CD4-positive, alpha-beta T cell (primary cell): ENCODE measurements around the gene MYRFL. TPM values are rescaled to one million over a fixed set of nuclear protein-coding genes. Genes with fewer than 3 reads are reported as not detected.
"Not testable (repeated sequence)": the region's sequence is repeated elsewhere in the genome, so short reads cannot be mapped to it uniquely, and the experiment has no call there.

Experiments used
- ATAC-seq: fragments of 200-7000 bp; cut with Tn5 transposase; one replicate; pipeline ENCODE4 v1.10.0; 2022; ENCODE audit warnings: mild to moderate bottlenecking; ENCODE audit not compliant: poor library complexity
- CTCF ChIA-PET: fragments of 350-600 bp; sonication (Branson Sonifier 250); formaldehyde crosslinking; loops from one replicate; lab custom pipeline; 2021; ENCODE audit warnings: antibody characterized with exemption, inconsistent platforms; lab: Charles Lee
- POLR2A ChIA-PET: fragments of 350-600 bp; sonication (Branson Sonifier 250); formaldehyde crosslinking; loops from one replicate; lab custom pipeline; 2021; ENCODE audit warnings: antibody characterized with exemption, inconsistent platforms; lab: Charles Lee
- DNase-seq, 14 experiments: peaks; one replicate each; pipeline ENCODE4 v3.0.0-alpha.2; 2013 to 2020; ENCODE audit warnings: mixed read lengths in 2 of 14
- H3K27ac ChIP-seq, 2 donors: one replicate each; pipeline versions ENCODE4 v1.5.1 to v1.7.0; 2013; ENCODE audit warnings: low read length in 2 of 2, low read depth in 1 of 2, mild to moderate bottlenecking in 1 of 2
- H3K27me3 ChIP-seq, 2 experiments: 1 replicate in 1 of 2; 2 replicates in 1 of 2; pipeline versions ENCODE4 v1.6.1 to v1.7.0; 2013; ENCODE audit warnings: low read length in 2 of 2, control low read depth in 1 of 2, mild to moderate bottlenecking in 1 of 2, moderate library complexity in 1 of 2; ENCODE audit not compliant: insufficient read depth in 2 of 2, control insufficient read depth in 1 of 2
- H3K36me3 ChIP-seq: one replicate; pipeline ENCODE4 v1.6.1; 2013; ENCODE audit warnings: low read length, control low read depth; ENCODE audit not compliant: insufficient read depth
- H3K4me1 ChIP-seq: one replicate; pipeline ENCODE4 v1.6.1; 2013; ENCODE audit warnings: low read length, control low read depth; ENCODE audit not compliant: insufficient read depth
- H3K4me3 ChIP-seq: one replicate; pipeline ENCODE4 v1.5.1; 2013; ENCODE audit warnings: mild to moderate bottlenecking, low read length, moderate library complexity
- H3K9me3 ChIP-seq, 2 experiments: 1 replicate in 1 of 2; 2 replicates in 1 of 2; pipeline versions ENCODE4 v1.6.1 to v1.7.0; 2013; ENCODE audit warnings: low read length in 2 of 2, mild to moderate bottlenecking in 2 of 2, control low read depth in 1 of 2, moderate library complexity in 1 of 2; ENCODE audit not compliant: control insufficient read depth in 1 of 2, insufficient read depth in 1 of 2
- H3K27ac Mint-ChIP-seq: one replicate; pipeline ENCODE4 v1.8.0; 2020; ENCODE audit warnings: mixed read lengths
- H3K27me3 Mint-ChIP-seq: one replicate; pipeline ENCODE4 v1.8.0; 2021; ENCODE audit warnings: mixed read lengths
- H3K36me3 Mint-ChIP-seq: one replicate; pipeline ENCODE4 v1.8.0; 2021; ENCODE audit warnings: low read depth, mixed read lengths
- H3K4me1 Mint-ChIP-seq: one replicate; pipeline ENCODE4 v1.8.0; 2021; ENCODE audit warnings: low read depth, mixed read lengths
- H3K4me3 Mint-ChIP-seq: one replicate; pipeline ENCODE4 v1.8.0; 2020; ENCODE audit warnings: mild to moderate bottlenecking, mixed read lengths
- H3K9me3 Mint-ChIP-seq: one replicate; pipeline ENCODE4 v1.8.0; 2020; ENCODE audit warnings: mixed read lengths
- intact Hi-C, 2 experiments: fragments of 100-400 bp; cut with DNase I in 1 of 2; cut with micrococcal nuclease in 1 of 2; formaldehyde crosslinking; loops; one replicate each; pipeline versions ENCODE4 v1.15.1 to v1.9.0; 2023 to 2025; cut with DNase I, micrococcal nuclease
- total RNA-seq, 174 experiments: library from RNA in 2 of 174; stranded (reverse) in 2 of 174; gene quantifications; one replicate each; pipeline ENCODE4 v1.2.3 and lab custom pipeline; 2021 to 2026
- TF ChIP-seq, protein P1 (sequence below): fragments of 200-600 bp; IDR thresholded peaks from one replicate; pipeline ENCODE4 v1.8.0; 2022; ENCODE audit warnings: antibody characterized with exemption, mild to moderate bottlenecking

Gene MYRFL
- total RNA-seq, 2 experiments from 2014 or later: not detected

DNA sequence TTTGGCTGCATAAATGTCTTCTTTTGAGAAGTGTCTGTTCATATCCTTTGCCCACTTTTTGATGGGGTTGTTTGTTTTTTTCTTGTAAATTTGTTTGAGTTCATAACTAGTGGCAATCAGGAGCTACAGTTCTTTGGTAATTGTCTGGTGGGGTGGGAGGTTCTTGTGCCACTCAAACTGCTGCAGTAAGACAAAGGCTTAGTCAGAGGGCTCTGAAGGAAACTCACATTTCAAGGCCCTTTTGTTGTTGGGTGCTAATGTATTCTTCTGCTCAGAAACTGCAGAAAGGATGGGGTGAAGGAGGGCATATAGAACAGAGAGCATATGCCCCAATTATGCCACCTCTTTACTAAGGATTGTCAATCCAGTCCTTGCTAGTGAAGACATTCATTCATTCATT lies 21.9 kb downstream of the MYRFL start:
- Histone ChIP-seq H3K36me3 (no peaks in the 10 kb centered on the region), H3K27ac (no peak overlapping the region), H3K9me3 (no peaks in the 10 kb centered on the region), H3K4me3 (no peak overlapping the region), H3K4me1 (no peaks in the 10 kb centered on the region), H3K27me3 (peaks cover 0 to 5% of the 10 kb centered on the region in 2 experiments)
- H3K27ac Mint-ChIP-seq: no peak overlapping the region
- TF ChIP-seq, protein P1, sequence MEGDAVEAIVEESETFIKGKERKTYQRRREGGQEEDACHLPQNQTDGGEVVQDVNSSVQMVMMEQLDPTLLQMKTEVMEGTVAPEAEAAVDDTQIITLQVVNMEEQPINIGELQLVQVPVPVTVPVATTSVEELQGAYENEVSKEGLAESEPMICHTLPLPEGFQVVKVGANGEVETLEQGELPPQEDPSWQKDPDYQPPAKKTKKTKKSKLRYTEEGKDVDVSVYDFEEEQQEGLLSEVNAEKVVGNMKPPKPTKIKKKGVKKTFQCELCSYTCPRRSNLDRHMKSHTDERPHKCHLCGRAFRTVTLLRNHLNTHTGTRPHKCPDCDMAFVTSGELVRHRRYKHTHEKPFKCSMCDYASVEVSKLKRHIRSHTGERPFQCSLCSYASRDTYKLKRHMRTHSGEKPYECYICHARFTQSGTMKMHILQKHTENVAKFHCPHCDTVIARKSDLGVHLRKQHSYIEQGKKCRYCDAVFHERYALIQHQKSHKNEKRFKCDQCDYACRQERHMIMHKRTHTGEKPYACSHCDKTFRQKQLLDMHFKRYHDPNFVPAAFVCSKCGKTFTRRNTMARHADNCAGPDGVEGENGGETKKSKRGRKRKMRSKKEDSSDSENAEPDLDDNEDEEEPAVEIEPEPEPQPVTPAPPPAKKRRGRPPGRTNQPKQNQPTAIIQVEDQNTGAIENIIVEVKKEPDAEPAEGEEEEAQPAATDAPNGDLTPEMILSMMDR: no peak
- CTCF ChIA-PET: no interaction called here
- H3K27me3 Mint-ChIP-seq: peaks cover 32% of the 10 kb centered on the region
- no peak overlapping the region for H3K4me3 Mint-ChIP-seq
- no peak for DNase-seq
- intact Hi-C loops: no loop called here
- H3K36me3 Mint-ChIP-seq: no peaks in the 10 kb centered on the region
- H3K9me3 Mint-ChIP-seq: no peaks in the 10 kb centered on the region
- no peak for ATAC-seq
- POLR2A ChIA-PET: no interaction called here
- H3K4me1 Mint-ChIP-seq: no peaks in the 10 kb centered on the region

DNA sequence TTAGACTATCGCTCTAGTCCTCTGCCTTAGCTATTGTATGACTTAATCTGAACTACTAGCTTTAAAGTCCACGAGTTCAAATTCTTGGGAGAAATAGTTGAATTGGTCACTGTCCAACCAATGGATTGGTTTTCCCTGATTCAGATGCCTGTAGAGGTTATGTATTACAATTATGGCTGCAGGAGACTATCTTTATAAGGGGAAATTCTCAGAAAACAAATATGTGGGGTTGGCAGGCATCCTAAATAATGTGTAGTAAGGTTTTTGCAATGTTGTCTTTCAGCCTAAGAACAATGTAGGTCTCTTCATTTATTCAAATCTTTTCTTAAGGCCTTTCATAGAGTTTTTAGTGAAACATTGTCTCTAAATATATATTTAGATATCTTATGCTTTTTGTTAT lies 26.9 kb downstream of the MYRFL start:
- POLR2A ChIA-PET: no interaction called here

DNA sequence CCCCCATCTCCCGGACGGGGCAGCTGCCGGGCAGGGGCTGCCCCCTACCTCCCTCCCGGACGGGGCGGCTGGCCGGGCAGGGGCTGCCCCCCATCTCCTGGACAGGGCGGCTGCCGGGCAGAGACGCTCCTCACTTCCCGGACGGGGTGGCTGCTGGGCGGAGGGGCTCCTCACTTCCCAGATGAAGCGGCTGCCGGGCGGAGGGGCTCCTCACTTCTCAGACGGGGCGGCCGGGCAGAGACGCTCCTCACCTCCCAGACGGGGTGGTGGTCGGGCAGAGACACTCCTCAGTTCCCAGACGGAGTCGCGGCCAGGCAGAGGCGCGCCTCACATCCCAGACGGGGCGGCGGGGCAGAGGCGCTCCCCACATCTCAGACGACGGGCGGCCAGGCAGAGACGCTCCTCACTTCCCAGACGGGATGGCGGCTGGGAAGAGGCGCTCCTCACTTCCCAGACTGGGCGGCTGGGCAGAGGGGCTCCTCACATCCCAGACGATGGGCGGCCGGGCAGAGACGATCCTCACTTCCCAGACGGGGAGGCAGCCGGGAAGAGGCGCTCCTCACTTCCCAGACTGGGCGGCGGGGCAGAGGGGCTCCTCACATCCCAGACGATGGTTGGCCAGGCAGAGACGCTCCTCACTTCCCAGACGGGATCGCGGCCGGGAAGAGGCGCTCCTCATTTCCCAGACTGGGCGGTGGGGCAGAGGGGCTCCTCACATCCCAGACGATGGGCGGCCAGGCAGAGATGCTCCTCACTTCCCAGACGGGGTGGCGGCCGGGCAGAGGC lies 28.3 kb downstream of the MYRFL start:
- H3K27ac Mint-ChIP-seq, ATAC-seq, H3K4me1 Mint-ChIP-seq, H3K4me3 Mint-ChIP-seq, H3K27me3 ChIP-seq, H3K9me3 Mint-ChIP-seq, H3K36me3 Mint-ChIP-seq, DNase-seq, H3K4me3 ChIP-seq, POLR2A ChIA-PET, H3K4me1 ChIP-seq, intact Hi-C loops, CTCF ChIA-PET, H3K36me3 ChIP-seq, H3K27ac ChIP-seq: not testable (repeated sequence)
- H3K27me3 Mint-ChIP-seq: peaks cover 15% of the 10 kb centered on the region
- H3K9me3 ChIP-seq: peaks cover 0 to 16% of the 10 kb centered on the region in 2 experiments

More for the DNA sequence above, 26.9 kb downstream of the MYRFL start:
- TF ChIP-seq, protein P1: no peak
- H3K4me1 Mint-ChIP-seq: no peaks in the 10 kb centered on the region
- Histone ChIP-seq H3K4me3 (no peak overlapping the region), H3K9me3 (peaks cover 0 to 16% of the 10 kb centered on the region in 2 experiments), H3K36me3 (no peaks in the 10 kb centered on the region), H3K27ac (no peak overlapping the region), H3K27me3 (no peaks in the 10 kb centered on the region), H3K4me1 (no peaks in the 10 kb centered on the region)
- peaks cover 15% of the 10 kb centered on the region for H3K27me3 Mint-ChIP-seq
- no peaks in the 10 kb centered on the region for H3K36me3 Mint-ChIP-seq
- H3K27ac Mint-ChIP-seq: no peak overlapping the region
- intact Hi-C loops: no loop called here
- H3K4me3 Mint-ChIP-seq: no peak overlapping the region
- no peak for DNase-seq
- CTCF ChIA-PET: no interaction called here
- no peak for ATAC-seq
- peaks cover 6% of the 10 kb centered on the region for H3K9me3 Mint-ChIP-seq
